ENCODE measurements around the gene DBP. TPM values are rescaled to one million over a fixed set of nuclear protein-coding genes. Genes with fewer than 3 reads are reported as not detected.

DBP gene
- 18.2 and 19.2 TPM in 2 replicates for total RNA-seq (2014; rRNA removed; shearing (Covaris generic))

GRCh38 chr19:48636859-48637448, at the start of gene DBP:
Gene DBP (minus strand): TSS chr19:48637379. CDS start chr19:48636994, 385 bp downstream.

GRCh38 chr19:48672994-48673393, 35.8 kb upstream of the DBP start, which contains the start of gene NTN5:
Gene NTN5 (minus strand): TSS chr19:48673017. CDS start chr19:48670986, 2,031 bp downstream.

GRCh38 chr19:48646001-48646721, 9.0 kb upstream of the DBP start, which contains the start of gene CA11:
Gene CA11 (minus strand): TSS chr19:48646187. CDS start chr19:48645632, 555 bp downstream.

GRCh38 chr19:48618916-48619691, 18.1 kb downstream of the DBP start, which contains the start of the genes RPL18 and SPHK2:
Gene RPL18 (minus strand): TSS chr19:48619178. CDS start chr19:48619143, 35 bp downstream.
Gene SPHK2 (plus strand): TSS chr19:48619506. CDS start chr19:48620515, 1,009 bp downstream.

GRCh38 chr19:48614436-48615230, 22.5 kb downstream of the DBP start, which contains the start of gene FAM83E:
Gene FAM83E (minus strand): TSS chr19:48615076. CDS start chr19:48613372, 1,704 bp downstream.

GRCh38 chr19:48606463-48607358, 30.5 kb downstream of the DBP start, which contains the start of gene SPACA4:
Gene SPACA4 (plus strand): TSS chr19:48606742. CDS start chr19:48606979, 237 bp downstream.

Other genes with a start within 250 kb of the DBP start
- gene KDELR1, start 245.8 kb downstream of the DBP start, total RNA-seq (2014; rRNA removed; shearing (Covaris generic)): 48.7 and 57.4 TPM in 2 replicates
- gene GRIN2D, start 243.7 kb downstream of the DBP start, total RNA-seq (2014; rRNA removed; shearing (Covaris generic)): not detected in 2 replicates
- gene GRWD1, start 191.4 kb downstream of the DBP start, total RNA-seq (2014; rRNA removed; shearing (Covaris generic)): 79.1 and 89.2 TPM in 2 replicates
- 2.1 and 3.1 TPM in 2 replicates for gene KCNJ14, start 181.8 kb downstream of the DBP start, total RNA-seq (2014; rRNA removed; shearing (Covaris generic))
- gene CYTH2, start 168.0 kb downstream of the DBP start, total RNA-seq (2014; rRNA removed; shearing (Covaris generic)): 84.3 and 86.4 TPM in 2 replicates
- 0.37 TPM in 1 of 2 replicates, not detected in the other for gene LMTK3, start 125.5 kb downstream of the DBP start, total RNA-seq (2014; rRNA removed; shearing (Covaris generic))
- gene SULT2B1, start 85.2 kb downstream of the DBP start, total RNA-seq (2014; rRNA removed; shearing (Covaris generic)): not detected in 2 replicates
- gene SPACA4, start 30.6 kb downstream of the DBP start, total RNA-seq (2014; rRNA removed; shearing (Covaris generic)): not detected in 2 replicates
- gene FAM83E, start 22.3 kb downstream of the DBP start, total RNA-seq (2014; rRNA removed; shearing (Covaris generic)): 1.8 and 2.0 TPM in 2 replicates
- gene RPL18, start 18.2 kb downstream of the DBP start, total RNA-seq (2014; rRNA removed; shearing (Covaris generic)): 2,777 and 2,986 TPM in 2 replicates
- gene SPHK2, start 17.9 kb downstream of the DBP start, total RNA-seq (2014; rRNA removed; shearing (Covaris generic)): 16.5 and 19.3 TPM in 2 replicates
- gene CA11, start 8.8 kb upstream of the DBP start, total RNA-seq (2014; rRNA removed; shearing (Covaris generic)): 2.6 and 2.8 TPM in 2 replicates
- 0.21 TPM in 1 of 2 replicates, not detected in the other for gene NTN5, start 35.6 kb upstream of the DBP start, total RNA-seq (2014; rRNA removed; shearing (Covaris generic))
- not detected in 2 replicates for gene FUT2, start 58.6 kb upstream of the DBP start, total RNA-seq (2014; rRNA removed; shearing (Covaris generic))
- 0.30 TPM in 1 of 2 replicates, not detected in the other for gene MAMSTR, start 82.3 kb upstream of the DBP start, total RNA-seq (2014; rRNA removed; shearing (Covaris generic))
- 0.08 TPM in 1 of 2 replicates, not detected in the other for gene RASIP1, start 103.2 kb upstream of the DBP start, total RNA-seq (2014; rRNA removed; shearing (Covaris generic))
- gene IZUMO1, start 109.5 kb upstream of the DBP start, total RNA-seq (2014; rRNA removed; shearing (Covaris generic)): not detected in 2 replicates
- gene FUT1, start 115.3 kb upstream of the DBP start, total RNA-seq (2014; rRNA removed; shearing (Covaris generic)): 1.9 and 3.2 TPM in 2 replicates
- 0.11 and 1.8 TPM in 2 replicates for gene FGF21, start 118.1 kb upstream of the DBP start, total RNA-seq (2014; rRNA removed; shearing (Covaris generic))
- 58.9 and 62.1 TPM in 2 replicates for gene BCAT2, start 173.7 kb upstream of the DBP start, total RNA-seq (2014; rRNA removed; shearing (Covaris generic))
- 0.45 TPM in 1 of 2 replicates, not detected in the other for gene HSD17B14, start 199.1 kb upstream of the DBP start, total RNA-seq (2014; rRNA removed; shearing (Covaris generic))
- 12.7 and 24.4 TPM in 2 replicates for gene PLEKHA4, start 231.2 kb upstream of the DBP start, total RNA-seq (2014; rRNA removed; shearing (Covaris generic))
- gene PPP1R15A, start 235.0 kb upstream of the DBP start, total RNA-seq (2014; rRNA removed; shearing (Covaris generic)): 186 and 188 TPM in 2 replicates